Activated effector memory CD4-positive, alpha-beta T cell treated with anti-CD3 and anti-CD28 coated beads, Interleukin-2, amount 50 U/mL, for 16 hours (primary cell): ENCODE measurements around the gene AGER.

Source experiments
- DNase-seq: peaks from one replicate; pipeline ENCODE4 v3.0.0-alpha.2; 2020

AGER gene

DNA sequence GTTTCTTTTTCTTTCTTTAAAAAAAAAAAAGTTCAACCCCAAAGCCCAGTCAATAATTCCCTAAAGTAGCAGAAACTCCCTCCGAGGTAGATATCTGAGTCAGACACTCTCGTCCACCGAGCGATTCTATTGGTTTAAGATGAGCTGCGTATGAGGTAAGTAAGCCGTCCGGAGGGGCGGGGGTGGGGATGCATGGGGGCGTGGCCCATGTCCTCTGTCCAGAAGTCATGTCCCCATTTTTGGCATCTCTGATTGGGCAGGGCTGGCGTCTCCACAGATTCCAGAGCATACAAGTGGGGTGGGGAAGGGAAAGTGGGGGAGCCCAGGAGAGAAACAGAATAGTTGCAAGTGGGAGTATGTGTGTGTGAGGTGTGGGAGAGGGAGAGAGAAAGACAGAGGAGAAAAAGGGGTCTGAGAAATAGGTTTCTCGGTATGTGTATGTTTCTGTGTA is 1.7 kb upstream of the AGER start:
- DNase-seq: peak; percentile 88

DNA sequence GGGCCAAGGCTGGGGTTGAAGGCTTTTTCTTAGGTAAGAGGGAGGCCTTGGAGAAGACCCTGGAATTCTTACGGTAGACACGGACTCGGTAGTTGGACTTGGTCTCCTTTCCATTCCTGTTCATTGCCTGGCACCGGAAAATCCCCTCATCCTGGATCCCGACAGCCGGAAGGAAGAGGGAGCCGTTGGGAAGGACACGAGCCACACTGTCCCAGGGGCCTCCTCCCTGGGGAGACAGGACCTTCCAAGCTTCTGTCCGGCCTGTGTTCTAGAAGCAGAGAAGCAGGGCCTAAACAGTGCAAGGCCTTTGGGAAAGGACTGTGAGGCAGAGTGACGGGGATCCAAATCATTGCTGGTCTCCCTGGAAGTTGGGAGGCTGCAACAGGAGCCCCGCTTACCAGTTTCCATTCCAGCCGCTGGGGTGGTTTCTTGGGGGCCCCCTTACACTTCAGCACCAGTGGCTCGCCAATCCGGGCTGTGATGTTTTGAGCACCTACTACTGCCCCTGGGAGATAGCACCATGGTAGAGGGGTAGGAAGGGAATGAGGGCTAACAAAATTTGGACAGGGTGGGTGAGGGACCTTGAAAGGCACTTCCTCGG is 470 bp downstream of the AGER start:
- DNase-seq: no peak

DNA sequence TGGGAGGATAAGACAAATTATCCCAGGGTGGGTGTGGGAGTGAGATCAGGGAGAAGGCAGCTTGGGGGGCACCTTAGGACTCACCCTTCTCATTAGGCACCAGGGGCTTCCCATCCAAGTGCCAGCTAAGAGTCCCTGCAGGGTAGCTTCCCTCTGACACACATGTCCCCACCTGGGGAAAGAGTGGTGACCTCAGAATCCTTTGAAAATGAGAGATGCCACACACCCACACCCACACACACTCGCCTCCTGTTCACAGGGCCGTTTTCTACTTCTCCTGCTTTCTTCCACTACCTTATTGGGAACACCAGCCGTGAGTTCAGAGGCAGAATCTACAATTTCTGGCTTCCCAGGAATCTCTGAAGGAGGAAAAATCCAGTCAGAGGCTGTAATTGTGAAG is 1.0 kb downstream of the AGER start:
- no peak for DNase-seq

DNA sequence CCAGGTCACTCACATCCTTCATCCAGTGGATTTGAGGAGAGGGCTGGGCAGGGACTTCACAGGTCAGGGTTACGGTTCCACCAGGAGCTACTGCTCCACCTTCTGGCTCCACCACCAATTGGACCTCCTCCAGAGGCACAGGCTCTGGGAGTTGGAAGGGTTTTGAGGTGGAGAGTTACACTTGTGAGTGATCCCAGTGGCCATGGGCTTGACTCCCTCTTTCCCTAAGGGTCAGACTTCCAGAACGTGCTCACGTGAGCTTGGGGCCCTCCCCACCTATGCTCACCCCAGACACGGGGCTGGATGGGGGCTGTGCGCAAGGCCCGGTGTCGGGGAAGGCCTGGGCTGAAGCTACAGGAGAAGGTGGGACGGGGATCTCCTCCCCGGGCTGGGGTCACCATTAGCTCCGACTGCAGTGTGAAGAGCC is 1.5 kb downstream of the AGER start:
- DNase-seq: no peak

DNA sequence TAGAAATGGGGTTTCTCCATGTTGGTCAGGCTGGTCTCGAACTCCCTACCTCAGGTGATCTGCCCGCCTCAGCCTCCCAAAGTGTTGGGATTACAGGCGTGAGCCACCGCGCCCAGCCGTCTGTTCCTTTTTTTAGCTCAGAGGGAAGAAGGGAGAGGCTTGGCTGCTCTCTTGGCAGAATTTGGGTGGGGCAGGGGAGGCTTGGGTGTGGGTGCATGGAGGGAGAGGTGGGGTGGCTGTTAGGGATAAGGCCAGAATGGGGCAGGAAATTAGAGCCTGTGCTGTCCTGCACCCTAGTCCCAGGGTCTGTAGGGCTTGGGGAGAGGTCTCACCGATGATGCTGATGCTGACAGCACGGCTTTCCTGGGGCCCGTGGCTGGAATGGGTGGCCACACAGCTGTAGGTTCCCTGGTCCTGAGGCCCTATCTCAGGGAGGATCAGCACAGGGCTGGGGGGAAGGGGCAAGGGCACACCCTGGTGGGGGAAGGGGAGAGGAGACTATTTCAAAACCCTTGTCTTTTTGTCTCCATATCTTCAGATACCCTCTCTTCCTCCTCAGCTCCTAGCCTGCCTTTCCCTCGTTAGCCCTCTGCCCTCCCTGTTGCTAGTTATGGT is 2.0 kb downstream of the AGER start:
- no peak for DNase-seq

DNA sequence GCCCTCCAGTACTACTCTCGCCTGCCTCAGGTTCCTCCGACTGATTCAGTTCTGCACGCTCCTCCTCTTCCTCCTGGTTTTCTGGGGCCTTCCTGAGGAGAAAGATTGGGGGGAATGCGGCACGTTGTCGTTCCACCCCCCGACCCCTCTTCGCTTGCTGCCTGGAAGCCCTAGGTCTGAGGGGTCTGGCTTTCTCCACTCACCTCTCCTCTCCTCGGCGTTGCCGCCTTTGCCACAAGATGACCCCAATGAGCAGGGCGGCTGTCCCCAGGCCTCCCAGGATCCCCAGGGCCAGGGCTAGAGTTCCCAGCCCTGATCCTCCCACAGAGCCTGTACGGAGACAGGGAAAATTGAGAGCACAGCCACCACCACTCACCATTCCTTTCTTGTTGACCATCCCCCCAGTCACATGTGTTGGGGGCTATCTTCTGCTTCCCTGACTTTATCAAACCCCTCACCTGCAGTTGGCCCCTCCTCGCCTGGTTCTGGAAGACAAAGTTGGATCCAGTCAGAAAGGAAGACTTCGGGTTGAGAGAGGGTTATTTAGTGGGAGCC is 2.8 kb downstream of the AGER start:
- no peak for DNase-seq

DNA sequence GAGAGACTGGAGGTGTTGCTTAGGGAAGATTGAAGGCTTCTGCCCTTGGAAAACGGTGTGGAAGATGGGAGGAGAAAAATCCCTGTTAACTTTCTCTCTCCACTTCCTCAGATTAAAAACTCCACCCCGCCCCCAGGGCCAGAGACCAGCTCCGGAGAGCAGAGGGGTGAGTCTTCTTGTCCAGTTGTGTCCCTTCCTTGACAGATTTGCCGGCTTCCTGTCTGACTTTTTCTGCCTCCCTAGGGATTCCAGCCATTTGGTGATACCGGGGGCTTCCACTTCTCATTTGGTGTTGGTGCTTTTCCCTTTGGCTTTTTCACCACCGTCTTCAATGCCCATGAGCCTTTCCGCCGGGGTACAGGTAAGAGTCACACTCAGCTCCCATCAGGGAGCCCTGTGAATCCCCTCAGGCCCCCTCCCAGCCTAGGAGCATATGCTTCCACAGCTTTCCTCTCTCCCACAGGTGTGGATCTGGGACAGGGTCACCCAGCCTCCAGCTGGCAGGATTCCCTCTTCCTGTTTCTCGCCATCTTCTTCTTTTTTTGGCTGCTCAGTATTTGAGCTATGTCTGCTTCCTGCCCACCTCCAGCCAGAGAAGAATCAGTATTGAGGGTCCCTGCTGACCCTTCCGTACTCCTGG is 4.2 kb downstream of the AGER start:
- no peak for DNase-seq

DNA sequence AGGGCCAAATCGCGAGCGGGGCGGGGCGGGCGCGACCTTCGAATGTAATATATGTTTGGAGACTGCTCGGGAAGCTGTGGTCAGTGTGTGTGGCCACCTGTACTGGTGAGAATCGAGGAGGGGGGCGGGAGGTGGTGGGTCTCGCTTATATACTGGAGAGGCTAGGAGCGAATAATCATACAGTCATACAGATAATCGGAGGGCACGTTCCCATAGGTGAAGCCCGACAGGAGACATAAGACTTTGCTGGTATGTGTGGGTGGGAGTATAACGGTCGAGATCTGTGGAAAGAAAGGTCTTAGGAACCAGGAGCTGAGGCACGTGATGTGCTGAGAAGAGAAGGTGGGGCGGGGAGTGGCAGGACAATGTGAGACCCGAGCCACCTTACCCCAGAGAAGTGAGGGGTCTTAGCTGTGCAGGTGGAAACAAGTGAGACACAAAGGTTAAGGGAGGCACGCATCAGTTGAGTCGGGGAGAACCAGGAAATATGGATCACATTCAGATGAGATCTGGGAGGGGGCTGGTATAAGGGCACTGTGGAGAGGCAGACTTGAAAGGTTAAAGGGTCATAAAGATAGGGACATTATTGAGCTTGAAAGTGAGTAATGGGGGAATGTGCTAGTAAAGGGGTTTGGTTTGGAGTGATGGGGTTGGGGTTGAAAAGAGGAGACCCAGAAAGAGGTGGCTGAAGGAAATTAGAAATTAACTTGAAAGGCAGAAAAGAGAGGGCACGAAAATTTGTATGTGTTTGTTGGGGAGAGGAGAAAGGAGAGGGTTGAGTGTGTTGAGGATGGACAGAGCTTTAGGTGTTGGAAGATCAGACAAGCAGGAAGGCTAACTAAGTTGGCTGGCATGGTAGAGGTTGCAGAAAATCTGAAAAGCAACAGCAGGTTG is 5.3 kb downstream of the AGER start:
- DNase-seq: no peak

DNA sequence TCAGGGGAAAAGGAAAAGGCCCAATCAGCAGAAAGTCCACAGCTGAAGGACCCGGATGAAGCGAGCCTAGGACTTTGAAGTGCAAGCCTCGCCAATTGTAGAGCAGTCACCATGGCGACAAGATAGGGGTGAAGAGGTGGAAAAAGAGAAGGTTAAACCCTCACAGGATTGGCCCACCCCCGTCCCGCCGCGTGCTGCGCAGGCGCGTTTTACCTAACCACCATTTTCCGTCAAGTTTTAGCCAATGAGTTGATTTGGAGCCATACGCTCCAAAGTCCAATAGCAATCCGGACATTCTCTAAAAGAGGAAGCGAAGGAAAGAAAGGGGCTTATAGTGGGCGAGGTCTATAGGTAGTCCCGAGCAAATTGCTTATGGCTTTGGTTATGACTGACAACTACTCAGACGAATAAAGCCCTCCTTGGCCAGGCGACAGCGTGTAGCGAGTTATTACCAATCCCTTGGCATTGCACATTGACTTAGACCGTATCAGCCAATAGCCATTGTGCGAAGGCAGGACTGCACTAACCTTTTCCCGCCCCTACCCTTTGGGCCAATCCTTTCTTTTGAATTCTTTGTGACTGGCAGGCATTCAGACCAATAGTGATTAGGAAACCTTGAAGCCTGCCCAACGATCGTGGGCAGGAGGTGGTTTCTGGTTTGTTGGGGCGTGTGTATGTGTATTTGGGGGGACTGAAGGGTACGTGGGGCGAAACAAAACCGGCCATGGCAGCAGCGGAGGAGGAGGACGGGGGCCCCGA is 6.1 kb downstream of the AGER start, which contains the start of gene RNF5:
Gene RNF5 (plus strand): TSS at position 618 of the 759 bp plus-strand sequence. CDS start 107 bp downstream, at position 725.
- DNase-seq: peak; percentile 96

DNA sequence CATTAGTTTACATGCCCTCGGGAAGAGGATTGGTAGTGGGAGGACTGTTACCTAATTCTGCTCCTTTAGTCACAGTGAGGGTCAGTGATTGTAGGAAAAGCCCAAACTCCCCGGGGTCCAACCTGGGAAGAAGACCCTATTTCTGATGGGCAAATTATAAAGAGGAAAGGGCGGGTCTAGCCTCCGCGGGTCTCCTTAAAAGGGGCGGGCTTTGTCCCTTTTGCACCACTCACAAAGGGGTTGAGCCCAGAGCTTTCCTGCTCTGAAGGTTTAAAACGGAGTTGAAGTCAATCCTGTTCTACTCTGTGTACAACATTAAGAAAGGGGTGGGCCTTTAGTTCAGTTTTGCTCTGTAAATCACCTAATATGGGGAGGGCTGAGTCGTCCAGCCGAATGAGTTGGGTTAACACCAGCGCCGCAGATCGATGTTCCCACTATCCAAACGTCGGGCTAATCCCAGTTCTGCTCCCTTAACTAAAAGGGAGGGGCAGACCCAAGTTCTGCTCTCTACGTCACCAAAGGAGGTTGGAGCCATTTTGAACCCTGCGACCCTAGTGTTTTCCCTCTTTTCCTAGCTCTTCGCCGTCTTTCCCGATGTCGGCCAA is 6.8 kb downstream of the AGER start:
- DNase-seq: no peak

DNA sequence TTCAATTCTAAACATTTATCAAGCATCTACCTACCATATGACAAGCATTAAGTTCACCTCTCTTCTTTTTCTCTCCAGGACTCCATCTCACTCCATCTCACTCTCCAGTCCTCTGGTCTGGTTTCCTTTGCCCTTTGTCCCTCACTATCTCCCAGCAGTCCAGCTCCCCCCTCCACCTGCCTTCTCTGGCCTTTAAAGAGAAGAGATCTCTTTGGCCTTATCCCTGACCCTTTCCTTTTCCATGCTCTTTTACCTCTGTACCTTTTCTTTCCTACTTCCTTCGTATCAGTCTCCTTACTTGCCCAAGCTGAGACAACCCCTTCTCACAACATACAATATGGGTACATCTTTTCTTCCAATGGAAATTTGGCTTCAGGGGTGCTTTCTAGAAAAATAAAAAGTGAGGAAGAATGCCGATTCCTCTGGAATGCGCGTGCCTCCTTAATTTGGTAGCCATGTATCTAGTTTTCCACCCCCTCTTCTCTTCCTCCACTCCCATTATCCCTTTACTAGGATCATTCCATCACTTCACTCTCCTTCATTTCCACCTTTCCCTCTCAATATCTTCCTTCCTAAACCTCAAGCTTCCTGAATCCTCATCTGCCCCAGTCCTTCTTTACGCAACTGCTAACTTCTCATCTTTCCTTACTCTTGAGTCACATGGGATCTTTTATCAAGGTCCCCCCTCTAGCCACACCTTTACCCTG is 7.4 kb downstream of the AGER start:
- DNase-seq: no peak

DNA sequence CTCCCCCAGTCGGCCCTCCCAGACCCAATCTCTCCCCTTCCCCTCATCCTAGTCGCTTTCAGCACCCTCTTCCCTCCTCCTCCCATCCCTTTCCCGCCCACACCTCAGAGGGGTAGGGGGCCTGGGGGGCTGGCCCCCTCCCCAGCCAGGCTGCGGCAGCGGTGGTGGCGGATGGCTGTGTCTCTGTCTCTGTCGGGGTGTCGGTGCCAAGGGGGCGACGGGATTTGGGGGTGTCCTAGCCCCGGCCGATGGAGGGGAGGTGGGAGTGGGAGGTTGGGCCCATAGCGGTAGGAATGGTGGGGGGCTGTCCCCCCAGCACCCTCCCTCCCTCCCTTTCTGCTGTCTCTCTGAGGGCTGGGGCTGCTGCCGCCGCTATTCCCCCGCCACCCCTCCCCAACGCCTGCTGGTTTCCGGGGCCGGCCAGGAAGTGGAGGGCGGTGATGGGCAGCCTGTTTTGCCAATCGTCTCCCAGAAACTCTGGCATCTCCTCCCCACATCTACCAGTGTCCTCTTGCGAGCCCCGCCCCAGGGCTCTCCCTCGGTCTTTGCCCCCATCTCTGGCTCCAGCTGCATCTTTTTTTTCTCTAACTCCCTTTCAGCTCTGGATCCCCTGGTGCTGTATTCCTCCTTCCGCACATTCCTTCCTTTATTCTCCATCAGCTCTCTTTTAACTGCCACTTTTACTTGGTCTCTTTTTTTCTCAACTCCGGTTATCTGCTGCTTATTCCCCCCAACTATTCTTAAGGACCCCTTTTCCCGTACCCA is 8.2 kb downstream of the AGER start, which contains the start of gene AGPAT1:
Gene AGPAT1 (minus strand): TSS at position 374 of the 765 bp plus-strand sequence. CDS start 4,588 bp downstream, outside the sequence.
- DNase-seq: peak; percentile 99

DNA sequence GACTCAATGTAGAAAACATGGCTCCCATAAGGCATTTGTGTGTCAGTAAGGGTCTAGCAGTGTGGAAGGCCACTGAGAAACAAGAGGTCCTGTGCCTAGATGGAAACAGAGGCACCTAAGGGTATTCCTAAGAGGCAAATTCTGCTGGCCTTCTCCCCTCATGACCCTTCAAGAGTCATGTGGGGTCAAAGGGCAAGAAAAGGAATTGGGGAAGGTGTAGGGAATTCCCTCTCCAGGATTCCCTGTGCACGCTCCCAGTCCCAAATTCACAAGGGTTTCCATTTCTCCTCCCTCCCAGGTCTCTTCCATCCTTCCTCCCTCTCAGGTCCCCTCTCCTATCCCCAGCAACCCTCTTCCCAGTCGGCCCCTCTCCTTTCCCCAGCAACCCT is 8.7 kb downstream of the AGER start:
- DNase-seq: no peak

DNA sequence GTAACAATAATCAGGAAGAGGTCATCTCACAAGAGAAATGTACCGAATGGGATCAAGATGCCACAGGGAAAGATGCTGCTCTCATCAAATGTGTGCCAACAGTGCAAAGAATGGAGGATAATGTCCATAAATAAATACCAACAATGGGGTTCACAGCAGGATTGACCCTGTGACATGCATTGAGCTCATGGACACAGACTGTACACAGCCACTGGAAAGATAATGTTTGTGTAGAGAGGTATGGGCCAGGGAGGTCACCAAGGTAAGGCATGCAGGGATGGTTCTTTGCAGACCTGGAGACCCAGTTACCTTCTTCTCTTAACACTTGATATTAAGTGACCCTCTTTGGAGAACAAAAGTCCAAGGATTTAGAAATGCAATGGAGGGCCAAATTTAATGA is 9.6 kb downstream of the AGER start:
- DNase-seq: no peak

DNA sequence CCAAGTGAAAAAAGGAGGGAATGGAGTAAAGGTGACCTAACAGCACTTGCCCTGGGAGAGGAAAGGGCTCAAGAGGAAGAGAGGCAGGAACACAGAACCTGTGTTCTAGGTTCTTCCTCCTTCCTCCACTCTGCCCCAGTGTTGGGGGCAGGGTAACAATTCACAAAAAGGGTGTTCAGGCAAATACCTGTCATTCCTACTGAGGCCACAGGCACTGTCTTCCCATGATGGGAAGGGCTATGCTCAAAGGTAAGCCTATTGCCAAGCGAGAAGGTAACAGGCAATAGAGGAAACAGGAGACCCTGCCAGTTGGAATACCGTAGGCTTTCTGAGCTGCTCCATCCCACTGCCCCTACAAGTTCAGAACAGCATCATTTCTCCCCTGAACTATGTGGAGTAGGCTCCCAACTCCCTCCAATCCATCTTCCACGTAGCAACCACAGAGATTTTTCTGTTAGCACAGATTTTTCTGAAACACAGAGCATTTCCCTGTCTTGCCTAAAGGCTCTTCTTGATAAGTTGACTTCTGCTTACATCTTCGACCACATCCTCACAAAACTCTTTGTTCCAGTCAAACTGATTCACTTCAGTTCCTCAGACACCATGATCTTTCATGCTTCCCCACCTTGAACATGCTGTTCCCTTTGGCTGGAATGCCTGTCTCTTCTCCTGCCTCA is 10.9 kb downstream of the AGER start:
- DNase-seq: no peak

DNA sequence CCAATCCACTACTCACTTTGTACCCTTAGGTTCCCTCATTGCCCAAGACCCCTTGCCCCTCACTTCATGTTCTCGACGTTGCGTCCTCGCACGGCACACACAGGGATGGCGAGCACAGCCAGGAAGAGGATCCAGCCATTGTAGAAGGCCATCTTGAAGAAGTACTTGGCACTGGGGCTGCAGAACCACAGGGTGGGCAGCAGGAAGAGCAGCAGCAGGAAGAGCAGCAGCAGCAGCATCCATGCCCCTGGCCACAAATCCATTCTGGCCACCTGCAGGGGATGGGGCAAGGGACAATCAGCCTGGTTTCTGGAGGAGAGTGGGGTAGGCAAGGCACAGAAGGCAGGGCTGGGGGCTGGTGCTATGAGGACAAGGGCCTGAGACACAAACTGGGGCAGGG is 12.8 kb downstream of the AGER start:
- DNase-seq: no peak

DNA sequence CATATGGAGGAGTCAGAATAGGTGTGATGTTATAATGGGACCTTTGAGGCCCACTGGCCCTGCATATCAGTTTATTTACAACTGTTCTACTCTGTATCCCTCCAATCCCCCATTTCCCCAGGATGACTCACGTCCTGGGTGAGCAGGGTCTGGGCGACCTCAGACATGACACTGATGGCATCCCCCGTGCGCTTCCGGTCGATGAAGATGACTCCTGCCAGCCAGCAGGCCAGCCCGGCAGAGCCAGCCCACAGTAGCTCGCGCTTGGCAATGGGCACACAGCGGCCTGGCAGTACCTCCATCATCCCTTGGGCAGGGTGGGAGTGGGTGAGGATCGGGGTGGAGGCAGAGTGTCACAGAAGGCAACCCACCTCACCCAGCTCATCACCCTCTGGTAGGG is 13.8 kb downstream of the AGER start:
- DNase-seq: no peak

DNA sequence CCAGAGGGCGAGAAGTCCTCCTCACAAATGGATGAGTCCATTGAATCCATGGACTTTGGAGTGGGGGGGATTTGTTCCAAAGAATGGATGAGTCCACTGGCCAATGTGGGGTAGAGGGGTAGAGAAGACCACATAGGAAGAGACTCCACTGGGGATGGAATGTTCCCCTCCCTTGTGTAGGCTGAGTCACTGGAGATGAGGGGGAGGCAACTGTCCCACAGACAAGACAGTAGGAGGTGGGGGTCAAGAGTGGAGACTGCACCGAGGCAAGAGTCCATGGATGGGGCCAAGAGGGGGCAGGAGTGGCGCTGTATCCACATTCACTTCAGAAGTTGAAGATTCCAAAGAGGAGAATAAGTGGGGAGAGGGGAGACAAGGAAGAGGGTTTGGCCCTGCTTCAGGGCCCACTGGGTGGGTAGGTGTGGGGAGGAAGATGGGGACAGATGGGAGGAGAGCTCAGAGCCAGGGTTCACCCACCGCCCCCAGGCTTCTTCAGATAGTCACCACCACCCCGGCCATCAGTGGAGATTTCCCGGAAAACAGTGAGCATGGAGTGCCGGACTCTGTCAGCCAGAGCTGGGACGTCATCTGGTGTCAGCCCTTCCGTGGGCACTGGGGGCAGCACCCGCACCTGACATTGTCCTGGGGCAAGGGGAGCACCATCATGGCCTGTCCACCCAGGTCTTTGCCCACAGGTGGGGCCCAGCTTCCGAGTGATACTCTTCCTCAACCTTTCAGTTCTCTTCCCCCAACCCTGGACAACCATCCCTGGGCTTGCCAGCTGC is 15.1 kb downstream of the AGER start:
- DNase-seq: no peak

DNA sequence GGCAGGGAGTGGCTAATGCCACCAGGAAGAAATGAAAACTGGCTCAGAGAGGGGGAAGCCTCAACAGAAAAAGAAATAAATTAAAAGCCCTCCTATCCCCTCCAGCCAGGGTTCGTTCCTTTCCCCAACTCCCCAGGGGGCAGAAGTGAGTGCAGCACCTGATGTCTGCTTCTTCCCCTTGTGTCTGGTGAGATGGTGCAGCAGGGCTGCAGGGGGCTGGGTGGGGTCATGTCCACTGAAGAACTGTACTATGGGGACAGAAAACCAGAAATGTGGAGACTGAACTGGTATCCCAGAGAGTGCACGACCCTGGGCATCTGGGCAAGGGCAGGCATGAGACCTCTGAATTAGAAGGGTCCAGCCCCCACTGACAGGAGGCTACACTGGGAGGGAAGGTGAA is 15.7 kb downstream of the AGER start:
- no peak for DNase-seq
